K562 (cell line): ENCODE results near the gene CACNA2D4. TPM values are rescaled to one million over a fixed set of nuclear protein-coding genes. Genes with fewer than 3 reads are reported as not detected.

ENCODE experiments used
- ATAC-seq: fragments of 200-7000 bp; cut with Tn5 transposase; 3 replicates; pipeline ENCODE4 v1.9.1; 2020; ENCODE audit warnings: moderate library complexity
- BruUV-seq: library from RNA; stranded (reverse); fragments of 400-500 nt; replicated peaks from 2 replicates; lab custom pipeline; 2021; lab: Mats Ljungman, UMichigan
- CTCF ChIA-PET: fragments of 300-600 bp; formaldehyde crosslinking; extraction: SDS; loops from one replicate; lab custom pipeline; 2021; ENCODE audit warnings: low intra/inter-chr PET ratio; lab: Yijun Ruan, JAX
- POLR2A ChIA-PET: fragments of 300-600, 350-650 bp; sonication (Branson Sonifier 250); formaldehyde crosslinking; extraction: SDS; loops from one replicate; lab custom pipeline; 2021; ENCODE audit warnings: antibody characterized with exemption, inconsistent platforms; lab: Yijun Ruan, JAX
- DNase-seq, 4 experiments: peaks; one replicate each; pipeline versions ENCODE4 v3.0.0 to v3.0.0-alpha.2; 2011 to 2018; ENCODE audit warnings: low spot score in 3 of 4, mixed read lengths in 3 of 4; ENCODE audit errors: extremely low read depth in 1 of 4
- FAIRE-seq: peaks from 2 replicates; lab custom pipeline; 2011; peaks lifted over from hg19 to GRCh38; lab: Jason Lieb, UNC
- H2AFZ ChIP-seq: 2 replicates; pipeline ENCODE4 v1.6.0; 2011; ENCODE audit warnings: low read depth, low read length, control low read depth, inconsistent platforms
- H3K27ac ChIP-seq: fragments of 200-600 bp; 3 replicates; pipeline ENCODE4 v1.8.0; 2011; ENCODE audit warnings: low read depth, mild to moderate bottlenecking, control low read depth, inconsistent platforms, low read length, moderate library complexity, mixed read lengths; ENCODE audit errors: extremely low read depth
- H3K27me3 ChIP-seq, 2 experiments: fragments of 300-600 bp in 1 of 2; 2 replicates in 1 of 2; 3 replicates in 1 of 2; pipeline versions ENCODE4 v1.6.0 to v1.8.0; 2011; ENCODE audit warnings: inconsistent platforms in 2 of 2, low read length in 2 of 2, mild to moderate bottlenecking in 1 of 2, mixed read lengths in 1 of 2, moderate library complexity in 1 of 2; ENCODE audit not compliant: control insufficient read depth in 2 of 2, insufficient read depth in 2 of 2
- H3K36me3 ChIP-seq: fragments of 300-600 bp; 3 replicates; pipeline ENCODE4 v1.8.0; 2011; ENCODE audit warnings: mild to moderate bottlenecking, low read length, inconsistent platforms; ENCODE audit not compliant: control insufficient read depth, insufficient read depth
- H3K4me1 ChIP-seq, 2 experiments: fragments of 200-600 bp in 1 of 2; replicated peaks in 1 of 2; 2 replicates in 1 of 2; 3 replicates in 1 of 2; pipeline versions ENCODE4 v1.5.1 to v1.8.0; 2011; ENCODE audit warnings: inconsistent platforms in 2 of 2, low read length in 2 of 2, mild to moderate bottlenecking in 1 of 2, mixed read lengths in 1 of 2, moderate library complexity in 1 of 2; ENCODE audit not compliant: control insufficient read depth in 2 of 2, insufficient read depth in 2 of 2
- H3K4me2 ChIP-seq: 2 replicates; pipeline ENCODE4 v1.6.1; 2011; ENCODE audit warnings: low read length, control low read depth, inconsistent platforms, mixed read lengths; ENCODE audit not compliant: insufficient read depth
- H3K4me3 ChIP-seq: fragments of 200-600 bp; sonication (generic), shearing (Covaris generic); 2 replicates; pipeline ENCODE4 v1.5.1; 2016; ENCODE audit warnings: control low read depth, inconsistent platforms
- H3K79me2 ChIP-seq: fragments of 200-600 bp; 3 replicates; pipeline ENCODE4 v1.8.0; 2011; ENCODE audit warnings: low read length, inconsistent platforms; ENCODE audit not compliant: control insufficient read depth, insufficient read depth
- H3K9ac ChIP-seq, 2 experiments: 2 replicates each; pipeline versions ENCODE4 v1.6.0 to v1.6.1; 2011; ENCODE audit warnings: low read depth in 2 of 2, low read length in 2 of 2, control low read depth in 1 of 2, inconsistent platforms in 1 of 2, mild to moderate bottlenecking in 1 of 2, mixed read lengths in 1 of 2; ENCODE audit not compliant: insufficient read depth in 1 of 2
- H3K9me1 ChIP-seq: one replicate; pipeline ENCODE4 v1.6.0; 2011; ENCODE audit warnings: inconsistent platforms, mild to moderate bottlenecking, low read length, moderate library complexity; ENCODE audit not compliant: control insufficient read depth, insufficient read depth
- H3K9me3 ChIP-seq: replicated peaks from 2 replicates; pipeline ENCODE4 v1.5.1; 2011; ENCODE audit warnings: low read depth, low read length, inconsistent platforms; ENCODE audit not compliant: control insufficient read depth, insufficient read depth
- H4K20me1 ChIP-seq: replicated peaks from 2 replicates; pipeline ENCODE4 v1.6.1; 2011; ENCODE audit warnings: low read length, inconsistent platforms, mixed read lengths; ENCODE audit not compliant: control insufficient read depth, insufficient read depth
- COPS2 ChIP-seq: fragments of 450-650 bp; conservative IDR thresholded peaks from 2 replicates; pipeline ENCODE4 v1.6.1; 2016; ENCODE audit warnings: mild to moderate bottlenecking, moderate library complexity
- E2F4 ChIP-seq: sonication (generic); formaldehyde crosslinking; IDR thresholded peaks from 2 replicates; pipeline ENCODE4 v1.8.0; 2022; ENCODE audit warnings: mild to moderate bottlenecking, low read depth, missing genetic modification reagents
- PATZ1 ChIP-seq: fragments of 250-450 bp; sonication (Bioruptor Pico); IDR thresholded peaks from 2 replicates; pipeline ENCODE4 v1.5.0; 2020; ENCODE audit warnings: mild to moderate bottlenecking, borderline replicate concordance
- RHOXF2B ChIP-seq: fragments of 250-450 bp; sonication (Bioruptor Pico); conservative IDR thresholded peaks from 2 replicates; pipeline ENCODE4 v1.5.1; 2021
- STAT5B ChIP-seq: fragments of 250-450 bp; sonication (Bioruptor Pico); IDR thresholded peaks from 2 replicates; pipeline ENCODE4 v1.8.0; 2021; ENCODE audit warnings: mild to moderate bottlenecking, inconsistent platforms
- ZNF668 ChIP-seq: fragments of 250-450 bp; sonication (Bioruptor Pico); IDR thresholded peaks from 2 replicates; pipeline ENCODE4 v1.8.0; 2022; ENCODE audit warnings: mild to moderate bottlenecking, inconsistent platforms
- WGBS: fragments of 100-300 bp; shearing (Covaris generic); methylation state at CpG from one replicate; pipeline ENCODE4 v1.1.6; 2016; ENCODE audit warnings: low coverage, mixed read lengths; ENCODE audit not compliant: insufficient coverage; ENCODE audit errors: missing lambda C conversion rate; 5-methylcytosine and 5-hydroxymethylcytosine counted together
- in situ Hi-C: fragments of 300-500 bp; cut with MboI; formaldehyde crosslinking; loops from 4 replicates; pipeline ENCODE4 v1.15.0; 2018; ENCODE audit warnings: inconsistent platforms, mixed read lengths
- intact Hi-C: fragments of 100-400 bp; cut with micrococcal nuclease; formaldehyde crosslinking; loops from 2 replicates; pipeline ENCODE4 v1.14.2; 2022
- polyA plus RNA-seq, 8 experiments: library from polyadenylated mRNA; depleted of rRNA in 4 of 8; stranded (reverse) in 5 of 8; unstranded in 3 of 8; fragments of >200 nt; fragmentation: Nextera tagmentation in 2 of 8; fragmentation: Illumina TruSeq in 1 of 8; extraction: Ambion mirVana in 2 of 8; extraction: Trizol in 1 of 8; gene quantifications; 2 replicates each; pipeline versions ENCODE4 v1.2.1 to v1.2.3, GENCODE V29; 2011 to 2014; ENCODE audit warnings: inconsistent platforms in 1 of 8, missing spikeins in 1 of 8
- total RNA-seq, 7 experiments: library from RNA; depleted of rRNA in 6 of 7; stranded (reverse); fragments of >200 nt in 6 of 7; fragmentation: Illumina TruSeq in 2 of 7; extraction: Trizol in 2 of 7; gene quantifications; 2 replicates each; pipeline versions ENCODE4 v1.2.1 to v1.2.3, GENCODE V29; 2011 to 2021; ENCODE audit warnings: low replicate concordance in 1 of 7

The CACNA2D4 gene
- total and polyA plus RNA-seq, 9 of the 15 experiments (the other 6 are each of a cell fraction or from before 2014, with no cell fraction given) = 0.04 to 0.69 (median 0.40) TPM; not detected in 3

- in situ Hi-C loops = no loop called here
- FAIRE-seq (no peak), DNase-seq (no peak), ATAC-seq (no peak)
- no peak overlapping the region for H3K9ac ChIP-seq
- H3K9me3 ChIP-seq = no peaks in the 10 kb centered on the region
- H2AFZ ChIP-seq = no peak overlapping the region; the same call in 1 of the 2 replicates
- no peak overlapping the region for H3K4me3 ChIP-seq
- H4K20me1 ChIP-seq = no peaks in the 10 kb centered on the region
- H3K9me1 ChIP-seq = no peaks in the 10 kb centered on the region
- peaks cover 3 to 7% of the 10 kb centered on the region in 2 experiments; a peak in 3 of 5 replicates for H3K4me1 ChIP-seq
- H3K79me2 ChIP-seq = no peaks in the 10 kb centered on the region
- WGBS = 11% methylated on average over 7 of the region's 10 CpGs
- POLR2A ChIA-PET = interaction anchor here (0.7 kb wide), 1 partner anchor 130 kb away, joined by 3 read pairs; no protein-coding TSS in a partner anchor
- intact Hi-C loops = no loop called here
- BruUV-seq = no TSS peak
- no peak overlapping the region for H3K27ac ChIP-seq
- H3K36me3 ChIP-seq = no peaks in the 10 kb centered on the region
- TF ChIP-seq ZNF668 (CRISPR knock-in tag) = no peak
- no peak for TF ChIP-seq PATZ1
- TF ChIP-seq STAT5B = no peak
- TF ChIP-seq E2F4 = no peak
- no peak for TF ChIP-seq COPS2
- TF ChIP-seq RHOXF2B (CRISPR knock-in tag) = no peak
- CTCF ChIA-PET = no interaction called here
- no peak overlapping the region for H3K4me2 ChIP-seq
- peaks cover 0 to 41% of the 10 kb centered on the region in 2 experiments; a peak in 3 of 5 replicates for H3K27me3 ChIP-seq
Observed at GRCh38 chr12:1886396-1887008, 31.9 kb downstream of the CACNA2D4 start.
